Suprapubic skin (tissue), 4 donors: ENCODE measurements around the gene KCND3. TPM values are rescaled to one million over a fixed set of nuclear protein-coding genes. Genes with fewer than 3 reads are reported as not detected.

Experiments
- DNase-seq, 2 donors: peaks; one replicate each; pipeline ENCODE4 v3.0.0-alpha.2; 2019; ENCODE audit warnings: low spot score in 2 of 2
- H3K27ac ChIP-seq: fragments of 200-600 bp; sonication (generic); one replicate; pipeline ENCODE4 v1.5.1; 2019
- H3K27me3 ChIP-seq: fragments of 200-600 bp; sonication (generic); one replicate; pipeline ENCODE4 v1.5.1; 2019
- H3K36me3 ChIP-seq: fragments of 200-600 bp; sonication (generic); one replicate; pipeline ENCODE4 v1.5.1; 2019
- H3K4me1 ChIP-seq: fragments of 200-600 bp; sonication (generic); one replicate; pipeline ENCODE4 v1.5.1; 2019
- H3K4me3 ChIP-seq: fragments of 200-600 bp; sonication (generic); one replicate; pipeline ENCODE4 v1.5.1; 2019; ENCODE audit warnings: mild to moderate bottlenecking
- H3K9me3 ChIP-seq: fragments of 200-600 bp; sonication (generic); one replicate; pipeline ENCODE4 v1.5.1; 2019
- EP300 ChIP-seq: sonication (generic); formaldehyde crosslinking; IDR thresholded peaks from one replicate; pipeline ENCODE4 v1.6.1; 2017; ENCODE audit warnings: antibody characterized with exemption
- POLR2A ChIP-seq, 2 donors: fragments of 450-650 bp; IDR thresholded peaks; one replicate each; pipeline ENCODE4 v1.6.1; 2017; ENCODE audit warnings: antibody characterized with exemption in 2 of 2, mild to moderate bottlenecking in 2 of 2, moderate library complexity in 2 of 2
- POLR2AphosphoS5 ChIP-seq, 3 donors: sonication (generic); formaldehyde crosslinking; IDR thresholded peaks; one replicate each; pipeline ENCODE4 v1.6.1; 2017; ENCODE audit warnings: antibody characterized with exemption in 3 of 3
- WGBS: methylation state at CpG from one replicate; pipeline ENCODE4 v1.1.5; 2018; 5-methylcytosine and 5-hydroxymethylcytosine counted together
- total RNA-seq, 4 donors: library from RNA; depleted of rRNA; stranded (reverse); fragments of >200 nt; gene quantifications; one replicate each; pipeline ENCODE4 v1.1.0, GENCODE V29; 2016
- TF ChIP-seq, protein P1 (sequence below), 2 donors: fragments of 200-600 bp in 1 of 2; fragments of 450-650 bp in 1 of 2; sonication (generic) in 1 of 2; IDR thresholded peaks; one replicate each; pipeline ENCODE4 v1.5.1; 2016 to 2019; ENCODE audit warnings: antibody characterized with exemption in 2 of 2, mild to moderate bottlenecking in 1 of 2, moderate library complexity in 1 of 2

The KCND3 gene
- total RNA-seq, 4 donors from 2014 or later, result 6.8 to 11.4 (median 10.2) TPM

DNA sequence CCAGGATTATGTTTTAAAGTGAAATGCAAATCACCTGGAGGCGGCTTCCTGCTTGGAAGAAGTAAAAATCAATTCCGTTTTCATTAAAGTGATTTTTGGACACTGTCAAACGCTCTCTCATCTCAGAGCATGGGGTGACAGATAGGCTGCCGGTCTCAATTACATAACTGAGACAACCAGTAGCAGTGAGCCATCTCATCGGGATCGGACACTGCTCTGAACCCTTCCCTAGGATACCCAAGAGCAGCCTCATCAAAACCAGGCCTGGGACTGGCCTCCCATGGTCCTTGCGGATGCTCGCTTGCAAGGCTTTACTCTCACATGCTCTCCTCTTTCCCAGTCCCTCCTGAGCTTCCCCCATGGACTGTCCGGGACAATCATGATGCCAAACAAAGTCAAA lies 12.1 kb downstream of the KCND3 start:
- no peak overlapping the region for H3K4me3 ChIP-seq
- WGBS, result 88% methylated on average over 9 of the region's 9 CpGs
- H3K27ac ChIP-seq, result no peak overlapping the region
- TF ChIP-seq EP300, result no peak
- no peak for TF ChIP-seq POLR2A (IDR thresholded peaks at IDR 0.05)
- TF ChIP-seq, protein P1, sequence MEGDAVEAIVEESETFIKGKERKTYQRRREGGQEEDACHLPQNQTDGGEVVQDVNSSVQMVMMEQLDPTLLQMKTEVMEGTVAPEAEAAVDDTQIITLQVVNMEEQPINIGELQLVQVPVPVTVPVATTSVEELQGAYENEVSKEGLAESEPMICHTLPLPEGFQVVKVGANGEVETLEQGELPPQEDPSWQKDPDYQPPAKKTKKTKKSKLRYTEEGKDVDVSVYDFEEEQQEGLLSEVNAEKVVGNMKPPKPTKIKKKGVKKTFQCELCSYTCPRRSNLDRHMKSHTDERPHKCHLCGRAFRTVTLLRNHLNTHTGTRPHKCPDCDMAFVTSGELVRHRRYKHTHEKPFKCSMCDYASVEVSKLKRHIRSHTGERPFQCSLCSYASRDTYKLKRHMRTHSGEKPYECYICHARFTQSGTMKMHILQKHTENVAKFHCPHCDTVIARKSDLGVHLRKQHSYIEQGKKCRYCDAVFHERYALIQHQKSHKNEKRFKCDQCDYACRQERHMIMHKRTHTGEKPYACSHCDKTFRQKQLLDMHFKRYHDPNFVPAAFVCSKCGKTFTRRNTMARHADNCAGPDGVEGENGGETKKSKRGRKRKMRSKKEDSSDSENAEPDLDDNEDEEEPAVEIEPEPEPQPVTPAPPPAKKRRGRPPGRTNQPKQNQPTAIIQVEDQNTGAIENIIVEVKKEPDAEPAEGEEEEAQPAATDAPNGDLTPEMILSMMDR (IDR thresholded peaks at IDR 0.05), result no peak
- TF ChIP-seq POLR2AphosphoS5 (IDR thresholded peaks at IDR 0.05), result no peak
- no peak for DNase-seq
- no peaks in the 10 kb centered on the region for H3K27me3 ChIP-seq
- H3K4me1 ChIP-seq, result no peaks in the 10 kb centered on the region
- no peaks in the 10 kb centered on the region for H3K9me3 ChIP-seq
- H3K36me3 ChIP-seq, result peaks cover 14% of the 10 kb centered on the region

DNA sequence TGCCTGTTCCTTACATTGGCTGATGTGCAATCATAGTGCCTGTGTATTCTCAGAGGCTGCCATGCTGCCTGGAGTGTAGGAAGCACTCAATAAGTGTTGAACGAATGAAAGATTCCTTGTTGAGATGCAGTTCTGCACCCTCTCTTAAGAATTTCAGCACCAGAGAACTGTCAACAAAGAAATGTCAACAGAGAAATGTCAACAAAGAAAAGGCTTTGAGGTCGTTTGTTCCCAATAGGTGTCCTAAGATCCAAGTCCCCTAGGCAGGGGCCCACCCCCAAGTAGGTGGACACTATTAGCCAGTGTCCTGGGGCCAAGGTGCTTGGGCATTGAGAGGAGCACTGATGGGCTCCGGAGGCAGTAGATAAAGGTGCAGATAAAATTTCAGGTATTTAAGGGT lies 12.6 kb downstream of the KCND3 start:
- no peak for DNase-seq
- no peaks in the 10 kb centered on the region for H3K9me3 ChIP-seq
- H3K4me1 ChIP-seq, result no peaks in the 10 kb centered on the region
- peaks cover 9% of the 10 kb centered on the region for H3K36me3 ChIP-seq
- no peak overlapping the region for H3K27ac ChIP-seq
- 49% methylated on average over 3 of the region's 3 CpGs for WGBS
- no peak overlapping the region for H3K4me3 ChIP-seq
- H3K27me3 ChIP-seq, result no peaks in the 10 kb centered on the region
- TF ChIP-seq, protein P1 (IDR thresholded peaks at IDR 0.05), result no peak
- no peak for TF ChIP-seq POLR2AphosphoS5 (IDR thresholded peaks at IDR 0.05)

DNA sequence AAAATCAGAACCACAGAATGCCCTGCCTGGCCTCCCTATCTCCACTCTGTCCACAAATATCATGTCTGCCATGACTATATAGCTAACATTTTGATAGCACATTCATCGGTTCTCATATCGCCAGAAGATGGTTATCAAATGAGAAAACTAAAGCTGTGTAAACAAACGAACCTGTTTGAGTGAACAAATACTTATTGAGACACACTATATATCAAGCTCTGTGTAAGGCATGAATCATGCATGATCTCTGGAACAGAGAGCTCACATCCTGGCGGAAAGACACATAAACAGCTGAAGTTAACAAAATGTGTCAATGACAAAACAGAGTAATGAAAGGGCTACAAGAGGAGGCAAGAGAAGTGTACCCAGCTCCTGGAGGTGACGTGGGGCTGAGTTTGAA lies 13.1 kb downstream of the KCND3 start:
- no peaks in the 10 kb centered on the region for H3K27me3 ChIP-seq
- no peak overlapping the region for H3K27ac ChIP-seq
- peaks cover 4% of the 10 kb centered on the region for H3K36me3 ChIP-seq
- no peak for DNase-seq
- no peaks in the 10 kb centered on the region for H3K9me3 ChIP-seq
- H3K4me3 ChIP-seq, result no peak overlapping the region
- WGBS, result 64% methylated on average over 5 of the region's 5 CpGs
- H3K4me1 ChIP-seq, result no peaks in the 10 kb centered on the region
- no peak for TF ChIP-seq POLR2AphosphoS5 (IDR thresholded peaks at IDR 0.05)
- TF ChIP-seq, protein P1 (IDR thresholded peaks at IDR 0.05), result no peak
- no peak for TF ChIP-seq EP300
- TF ChIP-seq POLR2A (IDR thresholded peaks at IDR 0.05), result no peak

DNA sequence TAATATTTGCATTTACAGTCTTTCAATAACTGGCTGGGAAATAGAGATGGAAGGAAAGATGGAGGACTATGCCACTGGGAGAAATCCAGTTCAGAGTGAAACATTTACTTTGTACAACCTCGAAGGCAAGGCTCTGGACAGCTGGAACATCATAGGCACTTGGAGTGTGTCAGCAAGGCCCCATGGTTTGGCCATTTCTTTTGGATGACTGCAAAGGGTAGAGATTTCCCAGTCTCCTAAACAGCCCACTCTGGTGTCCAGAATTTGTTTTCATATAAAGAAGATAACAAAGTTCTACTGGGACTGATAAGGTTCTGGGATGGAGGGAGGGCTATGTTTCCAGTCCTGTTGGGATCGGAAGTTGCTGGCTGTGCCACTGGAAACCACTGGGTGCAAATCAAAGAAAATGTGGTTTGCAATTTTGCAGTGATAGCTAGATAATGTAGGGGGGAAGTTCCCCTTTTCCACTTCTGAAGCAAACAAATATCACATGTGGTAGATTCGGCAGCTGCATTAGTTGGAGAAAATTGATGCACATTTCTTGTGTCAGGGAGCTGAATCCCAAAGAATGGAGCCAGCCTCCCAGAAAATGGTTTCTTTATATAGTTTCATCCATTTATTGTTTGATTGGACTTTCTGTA lies 16.2 kb downstream of the KCND3 start:
- no peak overlapping the region for H3K27ac ChIP-seq
- H3K36me3 ChIP-seq, result peaks cover 4% of the 10 kb centered on the region
- H3K4me3 ChIP-seq, result no peak overlapping the region
- H3K27me3 ChIP-seq, result no peaks in the 10 kb centered on the region
- H3K4me1 ChIP-seq, result no peaks in the 10 kb centered on the region
- 59% methylated on average over 3 of the region's 3 CpGs for WGBS
- TF ChIP-seq POLR2AphosphoS5 (IDR thresholded peaks at IDR 0.05) (no peak), EP300 (no peak), POLR2A (IDR thresholded peaks at IDR 0.05) (no peak)
- TF ChIP-seq, protein P1 (IDR thresholded peaks at IDR 0.05), result no peak
- no peaks in the 10 kb centered on the region for H3K9me3 ChIP-seq
- no peak for DNase-seq

DNA sequence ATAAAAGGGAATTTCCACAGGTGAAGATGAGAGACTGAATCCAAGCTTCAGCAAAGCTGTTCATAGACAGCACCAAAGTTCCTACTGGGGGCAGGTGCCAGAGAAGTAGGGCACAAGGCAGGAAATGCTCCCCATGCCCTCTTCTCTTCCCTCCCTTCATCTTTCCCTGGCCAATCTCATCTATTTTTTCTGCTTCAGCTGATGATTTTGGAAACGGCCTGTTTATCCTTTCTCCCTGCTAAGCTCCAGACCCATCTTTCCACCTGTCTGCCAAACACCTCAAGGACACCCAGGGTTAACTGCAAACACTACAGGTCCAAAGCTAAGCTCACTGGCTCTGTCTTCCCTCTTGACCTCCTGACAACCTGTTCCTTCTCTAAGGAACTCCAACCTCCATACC lies 18.1 kb downstream of the KCND3 start:
- TF ChIP-seq POLR2AphosphoS5 (IDR thresholded peaks at IDR 0.05) (no peak), EP300 (no peak), POLR2A (IDR thresholded peaks at IDR 0.05) (no peak)
- TF ChIP-seq, protein P1 (IDR thresholded peaks at IDR 0.05), result no peak
- 54% methylated on average over 1 of the region's 1 CpG for WGBS
- peaks cover 4% of the 10 kb centered on the region for H3K36me3 ChIP-seq
- DNase-seq, result no peak
- no peaks in the 10 kb centered on the region for H3K4me1 ChIP-seq
- H3K27me3 ChIP-seq, result no peaks in the 10 kb centered on the region
- H3K4me3 ChIP-seq, result no peak overlapping the region
- no peak overlapping the region for H3K27ac ChIP-seq
- H3K9me3 ChIP-seq, result no peaks in the 10 kb centered on the region
